Aorta (tissue), 5 donors: ENCODE results near the gene ASB3. TPM values are rescaled to one million over a fixed set of nuclear protein-coding genes. Genes with fewer than 3 reads are reported as not detected.

Experiments
- ATAC-seq: fragments of 200-7000 bp; cut with Tn5 transposase; one replicate; pipeline ENCODE4 v1.9.1; 2022; ENCODE audit warnings: moderate library complexity; ENCODE audit not compliant: low FRiP score
- DNase-seq, 2 donors: peaks; one replicate each; pipeline ENCODE4 v3.0.0-alpha.2; 2020
- H3K27ac ChIP-seq, 2 donors: one replicate each; pipeline ENCODE4 v1.5.1; 2013; ENCODE audit warnings: low read length in 2 of 2, mild to moderate bottlenecking in 2 of 2, moderate library complexity in 2 of 2, control low read depth in 1 of 2, inconsistent platforms in 1 of 2, low read depth in 1 of 2
- H3K27me3 ChIP-seq, 2 donors: one replicate each; pipeline ENCODE4 v1.6.1; 2013; ENCODE audit warnings: control low read depth in 1 of 2, low read length in 1 of 2, mild to moderate bottlenecking in 1 of 2, moderate library complexity in 1 of 2; ENCODE audit not compliant: insufficient read depth in 2 of 2, control insufficient read depth in 1 of 2
- H3K36me3 ChIP-seq, 2 donors: one replicate each; pipeline ENCODE4 v1.6.1; 2013; ENCODE audit warnings: control low read depth in 1 of 2, low read length in 1 of 2, mild to moderate bottlenecking in 1 of 2; ENCODE audit not compliant: insufficient read depth in 2 of 2, control insufficient read depth in 1 of 2
- H3K4me1 ChIP-seq, 2 donors: one replicate each; pipeline ENCODE4 v1.6.1; 2013; ENCODE audit warnings: low read length in 2 of 2, control low read depth in 1 of 2, mild to moderate bottlenecking in 1 of 2, moderate library complexity in 1 of 2; ENCODE audit not compliant: insufficient read depth in 2 of 2, control insufficient read depth in 1 of 2
- H3K4me3 ChIP-seq, 2 donors: one replicate each; pipeline ENCODE4 v1.5.1; 2013; ENCODE audit warnings: low read length in 2 of 2, control low read depth in 1 of 2, mild to moderate bottlenecking in 1 of 2
- H3K9me3 ChIP-seq: one replicate; pipeline ENCODE4 v1.6.1; 2013; ENCODE audit warnings: mild to moderate bottlenecking, low read length; ENCODE audit not compliant: control insufficient read depth
- WGBS, 2 donors: extraction: QIAGEN DNeasy Blood & Tissue Kit; methylation state at CpG; one replicate each; pipeline ENCODE4 v1.1.7; 2013; 5-methylcytosine and 5-hydroxymethylcytosine counted together
- intact Hi-C, 2 donors: fragments of 100-400 bp; cut with DNase I; formaldehyde crosslinking; loops; one replicate each; pipeline versions ENCODE4 v1.14.2 to v1.15.0; 2022
- polyA plus RNA-seq, 2 donors: library from polyadenylated mRNA; stranded (reverse); fragments of 200-250 nt; gene quantifications; one replicate each; pipeline ENCODE4 v1.2.3, GENCODE V29; 2013
- total RNA-seq, 2 donors: library from RNA; stranded (reverse); fragmentation: NEBNext Ultra II Directional; extraction: Animal tissue kit (Norgen Biotek cat#: 25700); gene quantifications; one replicate each; pipeline ENCODE4 v1.2.1, GENCODE V29; 2021
- donor health status: healthy with polysubstance abuse.
- donor health status: Bipolar disorder and iron deficiency.
- donor health status: DM: no; HTN: no; CAD: no.
- donor health status: DM: no; HTN: no; CAD: no.
- donor health status: DM: yes; HTN: yes; CAD: no.

Gene ASB3
- total and polyA plus RNA-seq, 4 donors, result 3.6 to 26.7 (median 12.9) TPM

DNA sequence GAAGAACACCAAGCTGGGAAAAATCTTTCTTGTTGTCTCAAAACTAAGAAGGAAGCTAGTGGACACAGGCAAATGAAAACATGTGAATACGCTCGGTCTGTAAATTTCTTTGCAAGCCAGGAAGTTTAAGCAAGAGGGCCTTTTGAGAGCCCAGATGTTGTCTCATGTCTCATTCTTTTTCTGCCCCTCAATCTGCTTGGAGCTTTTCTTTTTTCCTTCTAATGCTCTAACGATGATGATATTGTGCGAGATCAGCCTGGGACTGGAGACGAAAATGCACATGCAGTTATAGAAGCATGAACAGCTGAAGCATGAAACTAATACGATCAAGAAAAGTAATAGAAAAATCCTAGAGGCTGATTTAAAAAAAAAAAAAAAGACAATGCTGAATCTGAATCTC, 157.8 kb downstream of the ASB3 start:
- H3K4me3 ChIP-seq, result no peak overlapping the region
- DNase-seq (no peak), ATAC-seq (no peak)
- no peaks in the 10 kb centered on the region for H3K9me3 ChIP-seq
- 57 to 61% methylated on average over 6 of the region's 6 CpGs for WGBS, 2 donors
- intact Hi-C loops, result no loop called here
- no peaks in the 10 kb centered on the region for H3K36me3 ChIP-seq
- H3K27ac ChIP-seq, result no peak overlapping the region
- H3K4me1 ChIP-seq, result peaks cover 0 to 2% of the 10 kb centered on the region in 2 donors
- H3K27me3 ChIP-seq, result no peaks in the 10 kb centered on the region

DNA sequence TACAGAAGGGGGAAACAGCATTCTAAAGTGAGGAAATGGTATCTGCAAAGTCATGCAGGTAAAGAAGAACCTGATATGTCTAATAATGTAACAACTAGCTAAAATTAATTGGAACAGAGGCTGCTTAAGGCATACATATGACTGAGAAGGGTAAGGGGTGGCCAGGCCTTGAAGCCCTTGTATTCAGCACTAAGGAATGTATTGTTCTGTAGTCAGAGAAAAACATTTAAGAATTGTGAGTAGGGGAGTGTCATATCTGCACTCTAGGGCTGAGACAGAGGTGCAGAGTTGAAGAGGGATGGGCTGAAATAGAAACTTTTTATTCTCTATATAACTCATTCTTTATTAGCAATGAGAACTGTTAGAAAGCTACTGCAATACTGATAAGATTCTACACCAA, 164.6 kb downstream of the ASB3 start:
- H3K4me1 ChIP-seq, result no peaks in the 10 kb centered on the region
- no peaks in the 10 kb centered on the region for H3K36me3 ChIP-seq
- no peaks in the 10 kb centered on the region for H3K9me3 ChIP-seq
- H3K4me3 ChIP-seq, result no peak overlapping the region
- H3K27me3 ChIP-seq, result no peaks in the 10 kb centered on the region
- intact Hi-C loops, result no loop called here
- H3K27ac ChIP-seq, result no peak overlapping the region
- ATAC-seq, result no peak
- no peak for DNase-seq

DNA sequence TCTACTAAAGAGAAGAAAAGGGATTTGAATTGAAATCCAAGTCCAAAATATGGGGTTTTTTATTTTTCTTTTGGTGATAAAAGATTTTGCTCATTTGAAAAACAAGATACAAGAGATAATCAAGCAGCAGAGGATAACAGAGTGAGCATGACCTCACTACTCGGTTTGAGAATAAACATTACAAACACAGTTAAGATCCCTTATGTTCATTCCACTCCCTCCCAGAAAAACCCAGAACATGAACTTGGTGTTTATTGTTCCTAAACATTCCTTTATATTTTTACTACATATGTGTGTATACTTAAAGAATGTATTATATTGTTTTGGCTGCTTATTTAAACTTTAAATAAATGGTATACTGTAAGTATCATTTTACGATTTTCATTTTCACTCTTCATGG, 165.8 kb downstream of the ASB3 start:
- H3K4me1 ChIP-seq, result no peaks in the 10 kb centered on the region
- intact Hi-C loops, result no loop called here
- H3K27me3 ChIP-seq, result no peaks in the 10 kb centered on the region
- DNase-seq (no peak), ATAC-seq (no peak)
- H3K4me3 ChIP-seq, result no peak overlapping the region
- H3K36me3 ChIP-seq, result no peaks in the 10 kb centered on the region
- no peak overlapping the region for H3K27ac ChIP-seq
- H3K9me3 ChIP-seq, result no peaks in the 10 kb centered on the region
- 65 to 66% methylated on average over 2 of the region's 2 CpGs for WGBS, 2 donors

Other genes with a start within 250 kb of the ASB3 start
- gene CHAC2, start 19.1 kb downstream of the ASB3 start, total RNA-seq, result 1 to 10 TPM in 1 of 2 donors, under 1 TPM in 1; 0.75 to 1.3 TPM
- gene CHAC2, start 19.1 kb downstream of the ASB3 start, polyA plus RNA-seq, result 1 to 10 TPM in 1 of 2 donors, under 1 TPM in 1; 0.61 to 5.5 TPM
- 10 to 100 TPM; 54.3 to 55.0 TPM for gene ERLEC1, start 91 bp upstream of the ASB3 start, total RNA-seq
- 10 to 100 TPM; 58.2 to 66.8 TPM for gene ERLEC1, start 91 bp upstream of the ASB3 start, polyA plus RNA-seq
- gene GPR75, start 73.0 kb upstream of the ASB3 start, total RNA-seq, result 1 to 10 TPM; 3.1 to 4.3 TPM
- gene GPR75, start 73.0 kb upstream of the ASB3 start, polyA plus RNA-seq, result under 1 TPM in 1 of 2 donors, not detected in 1; 0.90 TPM
- 10 to 100 TPM; 50.6 to 51.8 TPM for gene PSME4, start 184.0 kb upstream of the ASB3 start, total RNA-seq
- 10 to 100 TPM; 10.5 to 23.1 TPM for gene PSME4, start 184.0 kb upstream of the ASB3 start, polyA plus RNA-seq